Measurements from ENCODE around the gene FRAS1.
"Not testable (repeated sequence)": the region's sequence is repeated elsewhere in the genome, so short reads cannot be mapped to it uniquely, and the experiment has no call there.

Gene FRAS1

DNA sequence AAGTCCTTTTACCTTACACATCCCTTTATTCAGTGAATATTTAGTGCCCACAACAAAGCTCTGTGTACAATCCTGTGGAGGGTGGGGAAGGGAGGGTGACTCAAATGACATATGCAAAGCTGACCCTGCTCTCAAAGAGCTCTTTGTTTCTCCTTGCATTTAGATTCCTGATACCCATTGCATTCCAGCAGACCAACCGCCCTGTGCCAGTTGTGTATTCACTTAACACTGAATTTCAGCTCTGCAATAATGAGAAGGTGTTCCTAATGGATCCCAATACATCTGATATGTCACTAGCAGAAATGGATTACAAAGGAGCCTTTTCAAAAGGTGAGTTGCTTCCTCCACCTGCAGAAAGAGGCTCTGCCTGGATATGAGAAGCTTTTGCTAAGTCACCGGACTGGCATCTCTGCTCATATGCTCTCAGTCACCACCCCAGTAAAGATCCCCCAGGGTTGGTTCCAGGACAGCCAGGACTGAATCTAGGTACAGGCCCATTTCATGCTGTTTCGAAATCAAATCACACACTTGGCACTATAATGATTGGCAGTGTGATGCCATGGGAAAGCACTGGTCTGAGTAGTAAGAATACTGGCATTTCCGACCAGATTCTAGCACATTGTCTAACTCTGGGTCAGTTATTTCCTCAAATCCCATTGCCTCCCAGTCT, 477.3 kb downstream of the FRAS1 start:
- no peaks in the 10 kb centered on the region for H3K27me3 ChIP-seq (ENCODE audit: control insufficient read depth in 1 of 2, insufficient read depth in 2 of 2, low read length in 2 of 2)
- H3K9ac ChIP-seq (ENCODE audit: low read depth in 1 of 2, low read length in 2 of 2): no peak overlapping the region
- H3K9me3 ChIP-seq (ENCODE audit: control insufficient read depth in 1 of 2, low read length in 2 of 2): no peaks in the 10 kb centered on the region
- H3K4me3 ChIP-seq (ENCODE audit: low read depth in 1 of 2, low read length in 2 of 2): no peak overlapping the region
- H3K27ac ChIP-seq (ENCODE audit: low read depth, low read length): no peak overlapping the region
- H3K4me1 ChIP-seq (ENCODE audit: control insufficient read depth in 1 of 2, insufficient read depth in 2 of 2, low read length in 2 of 2): no peaks in the 10 kb centered on the region
- no peaks in the 10 kb centered on the region for H3K36me3 ChIP-seq (ENCODE audit: control insufficient read depth in 1 of 2, insufficient read depth in 2 of 2, low read length in 2 of 2)

DNA sequence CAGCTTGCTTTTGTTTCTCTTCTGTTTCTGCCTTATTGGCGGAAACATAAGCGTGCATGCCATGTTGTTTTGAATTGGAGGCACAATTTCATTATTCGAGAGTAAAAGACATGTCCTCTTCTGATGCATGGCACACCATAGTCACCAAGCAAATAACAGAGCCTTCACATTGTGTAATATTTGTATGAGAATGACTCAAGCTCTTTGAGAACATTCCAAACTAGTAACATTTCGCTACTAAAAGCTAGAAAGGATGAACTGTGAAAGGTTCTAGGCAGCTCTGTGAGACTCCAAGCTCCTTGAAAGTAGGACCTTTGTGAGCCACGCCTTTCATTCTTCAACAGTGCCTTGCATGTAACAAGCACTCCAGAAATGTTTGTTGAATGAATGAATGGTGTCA, 485.2 kb downstream of the FRAS1 start:
- Histone ChIP-seq H3K4me3 (ENCODE audit: low read depth in 1 of 2, low read length in 2 of 2) (no peak overlapping the region), H3K9ac (ENCODE audit: low read depth in 1 of 2, low read length in 2 of 2) (no peak overlapping the region), H3K27me3 (ENCODE audit: control insufficient read depth in 1 of 2, insufficient read depth in 2 of 2, low read length in 2 of 2) (no peaks in the 10 kb centered on the region), H3K4me1 (ENCODE audit: control insufficient read depth in 1 of 2, insufficient read depth in 2 of 2, low read length in 2 of 2) (no peaks in the 10 kb centered on the region), H3K27ac (ENCODE audit: low read depth, low read length) (no peak overlapping the region), H3K9me3 (ENCODE audit: control insufficient read depth in 1 of 2, low read length in 2 of 2) (no peaks in the 10 kb centered on the region), H3K36me3 (ENCODE audit: control insufficient read depth in 1 of 2, insufficient read depth in 2 of 2, low read length in 2 of 2) (no peaks in the 10 kb centered on the region)

- no peak overlapping the region for H3K9ac ChIP-seq (ENCODE audit: low read depth in 1 of 2, low read length in 2 of 2)
- H3K36me3 ChIP-seq (ENCODE audit: control insufficient read depth in 1 of 2, insufficient read depth in 2 of 2, low read length in 2 of 2): no peaks in the 10 kb centered on the region
- H3K27me3 ChIP-seq (ENCODE audit: control insufficient read depth in 1 of 2, insufficient read depth in 2 of 2, low read length in 2 of 2): no peaks in the 10 kb centered on the region
- no peak overlapping the region for H3K4me3 ChIP-seq (ENCODE audit: low read depth in 1 of 2, low read length in 2 of 2)
- H3K27ac ChIP-seq (ENCODE audit: low read depth, low read length): no peak overlapping the region
- H3K4me1 ChIP-seq (ENCODE audit: control insufficient read depth in 1 of 2, insufficient read depth in 2 of 2, low read length in 2 of 2): no peaks in the 10 kb centered on the region
- no peaks in the 10 kb centered on the region for H3K9me3 ChIP-seq (ENCODE audit: control insufficient read depth in 1 of 2, low read length in 2 of 2)
Observed at GRCh38 chr4:78543424-78544125, 486.5 kb downstream of the FRAS1 start.

- H3K4me1 ChIP-seq (ENCODE audit: control insufficient read depth in 1 of 2, insufficient read depth in 2 of 2, low read length in 2 of 2): no peaks in the 10 kb centered on the region
- H3K36me3 ChIP-seq (ENCODE audit: control insufficient read depth in 1 of 2, insufficient read depth in 2 of 2, low read length in 2 of 2): no peaks in the 10 kb centered on the region
- no peak overlapping the region for H3K9ac ChIP-seq (ENCODE audit: low read depth in 1 of 2, low read length in 2 of 2)
- no peaks in the 10 kb centered on the region for H3K27me3 ChIP-seq (ENCODE audit: control insufficient read depth in 1 of 2, insufficient read depth in 2 of 2, low read length in 2 of 2)
- no peak overlapping the region for H3K4me3 ChIP-seq (ENCODE audit: low read depth in 1 of 2, low read length in 2 of 2)
- H3K9me3 ChIP-seq (ENCODE audit: control insufficient read depth in 1 of 2, low read length in 2 of 2): no peaks in the 10 kb centered on the region
- no peak overlapping the region for H3K27ac ChIP-seq (ENCODE audit: low read depth, low read length)
Observed at GRCh38 chr4:78544678-78545077, 487.6 kb downstream of the FRAS1 start.

DNA sequence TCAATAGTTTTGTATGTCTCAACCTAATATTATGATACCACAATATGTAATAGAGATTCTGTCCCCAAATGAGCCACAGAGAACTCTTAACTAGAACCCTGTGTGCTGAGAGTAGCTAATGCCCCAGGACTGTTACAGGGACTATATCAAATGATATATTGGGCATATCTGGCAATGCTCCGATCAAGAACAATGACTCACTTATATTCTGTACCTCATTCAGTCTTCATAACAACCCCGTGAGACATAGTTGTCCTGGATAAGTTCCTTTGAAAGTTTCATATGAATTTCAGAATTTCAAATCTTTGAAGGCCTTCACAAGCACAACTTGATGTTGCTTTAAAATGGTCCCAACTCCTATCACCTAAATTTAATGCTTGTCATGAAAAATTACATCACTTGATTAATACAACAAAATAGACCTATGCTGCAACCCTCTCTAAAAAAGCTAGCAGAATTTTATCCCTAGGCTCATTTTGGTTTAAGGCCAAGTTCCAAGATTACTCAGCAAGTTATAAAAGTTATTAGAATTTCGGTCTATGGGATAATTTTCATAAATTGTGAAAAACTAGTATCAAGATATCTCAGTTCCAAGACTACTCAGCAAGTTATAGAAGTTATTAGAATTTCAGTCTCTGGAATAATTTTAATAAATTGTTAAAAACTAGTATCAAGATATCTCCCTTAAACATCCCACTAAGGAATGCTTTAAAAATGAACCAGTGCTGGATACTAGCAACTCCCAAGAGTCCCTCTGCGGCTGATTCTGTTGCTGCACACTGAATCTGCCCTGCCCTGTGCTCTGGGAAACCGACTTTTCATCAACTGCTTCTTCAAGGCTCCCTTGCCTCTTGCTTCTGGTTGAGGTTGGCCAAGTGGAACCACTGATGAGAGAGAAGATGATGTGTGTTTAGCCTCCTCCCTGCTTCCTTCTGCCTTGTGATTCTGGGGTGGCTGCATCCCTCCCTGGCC, 488.4 kb downstream of the FRAS1 start:
- Histone ChIP-seq H3K4me3 (ENCODE audit: low read depth in 1 of 2, low read length in 2 of 2) (no peak overlapping the region), H3K4me1 (ENCODE audit: control insufficient read depth in 1 of 2, insufficient read depth in 2 of 2, low read length in 2 of 2) (no peaks in the 10 kb centered on the region), H3K27ac (ENCODE audit: low read depth, low read length) (no peak overlapping the region), H3K36me3 (ENCODE audit: control insufficient read depth in 1 of 2, insufficient read depth in 2 of 2, low read length in 2 of 2) (no peaks in the 10 kb centered on the region), H3K9ac (ENCODE audit: low read depth in 1 of 2, low read length in 2 of 2) (no peak overlapping the region), H3K27me3 (ENCODE audit: control insufficient read depth in 1 of 2, insufficient read depth in 2 of 2, low read length in 2 of 2) (no peaks in the 10 kb centered on the region), H3K9me3 (ENCODE audit: control insufficient read depth in 1 of 2, low read length in 2 of 2) (no peaks in the 10 kb centered on the region)

GRCh38 chr4:78547899-78548298, 490.8 kb downstream of the FRAS1 start:
- not testable (repeated sequence) for H3K27ac ChIP-seq (ENCODE audit: low read depth, low read length); H3K9ac ChIP-seq (ENCODE audit: low read depth in 1 of 2, low read length in 2 of 2); H3K4me1 ChIP-seq (ENCODE audit: control insufficient read depth in 1 of 2, insufficient read depth in 2 of 2, low read length in 2 of 2); H3K27me3 ChIP-seq (ENCODE audit: control insufficient read depth in 1 of 2, insufficient read depth in 2 of 2, low read length in 2 of 2); H3K4me3 ChIP-seq (ENCODE audit: low read depth in 1 of 2, low read length in 2 of 2); H3K36me3 ChIP-seq (ENCODE audit: control insufficient read depth in 1 of 2, insufficient read depth in 2 of 2, low read length in 2 of 2); H3K9me3 ChIP-seq (ENCODE audit: control insufficient read depth in 1 of 2, low read length in 2 of 2)

GRCh38 chr4:78548889-78549288, 491.8 kb downstream of the FRAS1 start:
- H3K4me1 ChIP-seq (ENCODE audit: control insufficient read depth in 1 of 2, insufficient read depth in 2 of 2, low read length in 2 of 2); H3K9me3 ChIP-seq (ENCODE audit: control insufficient read depth in 1 of 2, low read length in 2 of 2); H3K36me3 ChIP-seq (ENCODE audit: control insufficient read depth in 1 of 2, insufficient read depth in 2 of 2, low read length in 2 of 2); H3K9ac ChIP-seq (ENCODE audit: low read depth in 1 of 2, low read length in 2 of 2); H3K27me3 ChIP-seq (ENCODE audit: control insufficient read depth in 1 of 2, insufficient read depth in 2 of 2, low read length in 2 of 2); H3K4me3 ChIP-seq (ENCODE audit: low read depth in 1 of 2, low read length in 2 of 2); H3K27ac ChIP-seq (ENCODE audit: low read depth, low read length): not testable (repeated sequence)

- Histone ChIP-seq H3K27me3 (ENCODE audit: control insufficient read depth in 1 of 2, insufficient read depth in 2 of 2, low read length in 2 of 2) (peaks cover 4 to 7% of the 10 kb centered on the region in 2 donors), H3K4me3 (ENCODE audit: low read depth in 1 of 2, low read length in 2 of 2) (peak within 1 kb of the TSS; percentile 69 to 75), H3K4me1 (ENCODE audit: control insufficient read depth in 1 of 2, insufficient read depth in 2 of 2, low read length in 2 of 2) (peaks cover 0 to 5% of the 10 kb centered on the region in 2 donors), H3K36me3 (ENCODE audit: control insufficient read depth in 1 of 2, insufficient read depth in 2 of 2, low read length in 2 of 2) (no peaks in the 10 kb centered on the region), H3K9ac (ENCODE audit: low read depth in 1 of 2, low read length in 2 of 2) (peak within 1 kb of the TSS; percentile 15 to 41), H3K9me3 (ENCODE audit: control insufficient read depth in 1 of 2, low read length in 2 of 2) (no peaks in the 10 kb centered on the region), H3K27ac (ENCODE audit: low read depth, low read length) (no peak within 1 kb of the TSS)
Observed at GRCh38 chr4:78551420-78552351, 494.6 kb downstream of the FRAS1 start, which contains the start of gene ANXA3. TSS of gene ANXA3 (plus strand) at chr4:78551770. CDS start at chr4:78554474, 2,704 bp downstream.

DNA sequence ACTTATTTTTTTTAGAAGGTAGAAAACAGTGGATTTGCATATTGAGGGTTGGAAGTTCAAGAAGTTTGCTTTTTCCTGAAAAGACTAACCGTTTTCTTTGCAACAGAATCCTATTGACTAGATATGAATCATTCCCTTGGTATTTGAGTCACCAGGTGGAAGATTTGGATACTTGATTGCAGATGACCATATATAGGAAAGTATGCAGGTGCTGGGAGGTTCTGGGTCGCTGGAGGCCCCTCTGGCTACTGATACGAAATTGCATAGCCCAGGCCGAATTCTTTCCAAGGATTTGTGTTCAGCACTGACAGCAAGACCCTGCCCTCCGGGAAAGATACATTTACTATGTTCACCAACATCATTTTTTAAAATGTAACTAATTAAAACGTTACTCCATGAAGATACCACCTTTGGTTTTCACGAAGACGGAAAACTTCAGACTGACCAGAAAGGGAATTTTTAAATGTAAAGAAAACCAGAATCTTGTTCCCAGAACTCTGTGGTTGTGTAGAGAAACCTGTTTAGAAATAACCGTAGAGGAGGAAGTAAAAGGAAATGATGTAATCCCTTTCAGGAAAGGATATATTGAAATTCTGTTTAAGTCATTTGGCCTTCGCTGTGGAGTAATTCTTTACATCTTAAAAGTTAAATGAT, 495.4 kb downstream of the FRAS1 start:
- Histone ChIP-seq H3K9ac (ENCODE audit: low read depth in 1 of 2, low read length in 2 of 2) (peak overlapping the region; percentile 15 to 41), H3K27me3 (ENCODE audit: control insufficient read depth in 1 of 2, insufficient read depth in 2 of 2, low read length in 2 of 2) (peaks cover 4 to 7% of the 10 kb centered on the region in 2 donors), H3K36me3 (ENCODE audit: control insufficient read depth in 1 of 2, insufficient read depth in 2 of 2, low read length in 2 of 2) (no peaks in the 10 kb centered on the region), H3K9me3 (ENCODE audit: control insufficient read depth in 1 of 2, low read length in 2 of 2) (no peaks in the 10 kb centered on the region), H3K4me3 (ENCODE audit: low read depth in 1 of 2, low read length in 2 of 2) (peak overlapping the region; percentile 69 to 75), H3K27ac (ENCODE audit: low read depth, low read length) (no peak overlapping the region), H3K4me1 (ENCODE audit: control insufficient read depth in 1 of 2, insufficient read depth in 2 of 2, low read length in 2 of 2) (peaks cover 0 to 5% of the 10 kb centered on the region in 2 donors)
